Chondrocyte (in vitro differentiated cells): Measurements from ENCODE around the gene KIFC3. TPM values are rescaled to one million over a fixed set of nuclear protein-coding genes. Genes with fewer than 3 reads are reported as not detected.

Source experiments
- DNase-seq: peaks from one replicate; pipeline ENCODE4 v3.0.0; 2021; ENCODE audit warnings: mixed read lengths, low spot score
- H3K27ac Mint-ChIP-seq: one replicate; pipeline ENCODE4 v1.8.0; 2021; ENCODE audit warnings: mild to moderate bottlenecking, moderate library complexity, mixed read lengths; ENCODE audit not compliant: unreplicated experiment
- H3K27me3 Mint-ChIP-seq: 2 replicates; pipeline ENCODE4 v1.8.0; 2021; ENCODE audit warnings: low read depth, mixed read lengths
- H3K36me3 Mint-ChIP-seq: 2 replicates; pipeline ENCODE4 v1.8.0; 2021; ENCODE audit warnings: low read depth, mixed read lengths
- H3K4me1 Mint-ChIP-seq: 2 replicates; pipeline ENCODE4 v1.8.0; 2021; ENCODE audit warnings: low read depth, mild to moderate bottlenecking, mixed read lengths
- H3K4me3 Mint-ChIP-seq: one replicate; pipeline ENCODE4 v1.8.0; 2021; ENCODE audit warnings: mild to moderate bottlenecking, moderate library complexity, mixed read lengths; ENCODE audit not compliant: unreplicated experiment
- H3K9me3 Mint-ChIP-seq: 2 replicates; pipeline ENCODE4 v1.8.0; 2021; ENCODE audit warnings: low read depth, mixed read lengths
- CTCF ChIP-seq: fragments of 200-600 bp; sonication (generic); IDR thresholded peaks from 2 replicates; pipeline ENCODE4 v1.5.0; 2021; ENCODE audit warnings: antibody characterized with exemption, mild to moderate bottlenecking, moderate library complexity
- total RNA-seq: library from RNA; stranded (reverse); gene quantifications from 3 replicates; pipeline ENCODE4 v1.2.1, GENCODE V29; 2021

KIFC3 gene
- total RNA-seq, 1 donor from 2014 or later = 75.6 TPM

GRCh38 chr16:57845115-57845514 is 42.8 kb upstream of the KIFC3 start:
- Mint-ChIP-seq H3K4me3 (no peak overlapping the region), H3K9me3 (no peaks in the 10 kb centered on the region), H3K4me1 (peaks cover 54% of the 10 kb centered on the region), H3K27ac (no peak overlapping the region), H3K27me3 (no peaks in the 10 kb centered on the region), H3K36me3 (no peaks in the 10 kb centered on the region)
- TF ChIP-seq CTCF = no peak
- DNase-seq = no peak

- Mint-ChIP-seq H3K27ac (no peak overlapping the region), H3K9me3 (no peaks in the 10 kb centered on the region), H3K4me3 (no peak overlapping the region), H3K36me3 (no peaks in the 10 kb centered on the region), H3K27me3 (no peaks in the 10 kb centered on the region), H3K4me1 (peaks cover 60% of the 10 kb centered on the region)
- TF ChIP-seq CTCF = no peak
- DNase-seq = no peak
These were observed 42.2 kb upstream of the KIFC3 start for GRCh38 chr16:57844416-57845030.

GRCh38 chr16:57843400-57843799 is 41.1 kb upstream of the KIFC3 start:
- Mint-ChIP-seq H3K36me3 (no peaks in the 10 kb centered on the region), H3K4me1 (peaks cover 65% of the 10 kb centered on the region), H3K27me3 (no peaks in the 10 kb centered on the region), H3K4me3 (no peak overlapping the region), H3K9me3 (no peaks in the 10 kb centered on the region), H3K27ac (no peak overlapping the region)
- DNase-seq = no peak
- TF ChIP-seq CTCF = no peak

- no peak for TF ChIP-seq CTCF
- DNase-seq = no peak
- Mint-ChIP-seq H3K9me3 (no peaks in the 10 kb centered on the region), H3K4me3 (no peak overlapping the region), H3K36me3 (no peaks in the 10 kb centered on the region), H3K27ac (peak overlapping the region; percentile 94), H3K4me1 (peaks cover 73% of the 10 kb centered on the region), H3K27me3 (no peaks in the 10 kb centered on the region)
These were observed 40.3 kb upstream of the KIFC3 start for GRCh38 chr16:57842601-57843000.

- Mint-ChIP-seq H3K4me1 (peaks cover 74% of the 10 kb centered on the region), H3K27ac (no peak overlapping the region), H3K4me3 (no peak overlapping the region), H3K36me3 (no peaks in the 10 kb centered on the region), H3K27me3 (no peaks in the 10 kb centered on the region), H3K9me3 (no peaks in the 10 kb centered on the region)
- DNase-seq = peak; percentile 29
- TF ChIP-seq CTCF = no peak
These were observed 38.5 kb upstream of the KIFC3 start for GRCh38 chr16:57840833-57841232.
